Breast epithelium (tissue), 3 donors: Measurements from ENCODE around the gene LDLRAD1.

ENCODE experiments used
- CTCF ChIP-seq, 3 donors: fragments of 450-650 bp; IDR thresholded peaks; one replicate each; pipeline ENCODE4 v1.5.1; 2016 to 2017; ENCODE audit warnings: antibody characterized with exemption in 3 of 3, mild to moderate bottlenecking in 3 of 3, moderate library complexity in 3 of 3
- POLR2A ChIP-seq: fragments of 450-650 bp; IDR thresholded peaks from one replicate; pipeline ENCODE4 v1.6.1; 2016; ENCODE audit warnings: antibody characterized with exemption, mild to moderate bottlenecking, moderate library complexity
- POLR2AphosphoS5 ChIP-seq, 3 donors: sonication (generic); formaldehyde crosslinking; IDR thresholded peaks; one replicate each; pipeline ENCODE4 v1.6.1; 2017; ENCODE audit warnings: antibody characterized with exemption in 3 of 3

GRCh38 chr1:54014009-54014629 is 3.9 kb downstream of the LDLRAD1 start:
- no peak for TF ChIP-seq POLR2A
- no peak for TF ChIP-seq CTCF (IDR thresholded peaks at IDR 0.05)
- TF ChIP-seq POLR2AphosphoS5 (IDR thresholded peaks at IDR 0.05): no peak
